ENCODE data around the gene CCDC77. TPM values are rescaled to one million over a fixed set of nuclear protein-coding genes. Genes with fewer than 3 reads are reported as not detected.
A peak's percentile ranks its signal among the peaks of the same experiment; 100 is the strongest.

CCDC77 gene
- total RNA-seq, 1 donor from 2014 or later, result 7.4 TPM

DNA sequence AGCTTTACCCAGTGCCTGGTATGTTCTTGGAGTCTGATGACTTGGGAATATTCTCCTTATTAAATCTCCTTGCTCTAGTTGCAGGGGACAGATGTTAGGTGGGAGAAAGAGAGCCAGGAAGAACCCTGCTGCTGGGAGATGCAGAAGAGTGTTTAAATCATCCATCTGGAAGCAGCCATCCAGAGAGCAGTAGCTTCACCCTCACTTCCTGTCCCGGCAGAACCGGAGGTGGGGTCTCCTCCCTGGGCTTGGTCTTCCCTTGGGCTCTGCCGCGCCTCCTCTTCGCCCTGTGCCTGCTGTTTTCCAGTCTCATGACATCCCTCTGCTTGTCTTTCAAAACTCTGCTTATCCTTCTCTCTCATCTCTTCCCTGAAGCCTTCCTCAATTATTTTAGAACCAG is 73.8 kb downstream of the CCDC77 start:
- no peaks in the 10 kb centered on the region for H3K36me3 ChIP-seq
- no peaks in the 10 kb centered on the region for H3K9me3 ChIP-seq
- H3K27ac ChIP-seq, result no peak overlapping the region
- H3K27me3 ChIP-seq (ENCODE audit: low read depth), result no peaks in the 10 kb centered on the region
- TF ChIP-seq, protein P1, sequence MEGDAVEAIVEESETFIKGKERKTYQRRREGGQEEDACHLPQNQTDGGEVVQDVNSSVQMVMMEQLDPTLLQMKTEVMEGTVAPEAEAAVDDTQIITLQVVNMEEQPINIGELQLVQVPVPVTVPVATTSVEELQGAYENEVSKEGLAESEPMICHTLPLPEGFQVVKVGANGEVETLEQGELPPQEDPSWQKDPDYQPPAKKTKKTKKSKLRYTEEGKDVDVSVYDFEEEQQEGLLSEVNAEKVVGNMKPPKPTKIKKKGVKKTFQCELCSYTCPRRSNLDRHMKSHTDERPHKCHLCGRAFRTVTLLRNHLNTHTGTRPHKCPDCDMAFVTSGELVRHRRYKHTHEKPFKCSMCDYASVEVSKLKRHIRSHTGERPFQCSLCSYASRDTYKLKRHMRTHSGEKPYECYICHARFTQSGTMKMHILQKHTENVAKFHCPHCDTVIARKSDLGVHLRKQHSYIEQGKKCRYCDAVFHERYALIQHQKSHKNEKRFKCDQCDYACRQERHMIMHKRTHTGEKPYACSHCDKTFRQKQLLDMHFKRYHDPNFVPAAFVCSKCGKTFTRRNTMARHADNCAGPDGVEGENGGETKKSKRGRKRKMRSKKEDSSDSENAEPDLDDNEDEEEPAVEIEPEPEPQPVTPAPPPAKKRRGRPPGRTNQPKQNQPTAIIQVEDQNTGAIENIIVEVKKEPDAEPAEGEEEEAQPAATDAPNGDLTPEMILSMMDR (IDR thresholded peaks at IDR 0.05), result no peak
- intact Hi-C loops (cut with DNase I), result no loop called here
- ATAC-seq, result no peak
- no peaks in the 10 kb centered on the region for H3K4me1 ChIP-seq
- DNase-seq, result no peak
- no peak overlapping the region for H3K4me3 ChIP-seq

DNA sequence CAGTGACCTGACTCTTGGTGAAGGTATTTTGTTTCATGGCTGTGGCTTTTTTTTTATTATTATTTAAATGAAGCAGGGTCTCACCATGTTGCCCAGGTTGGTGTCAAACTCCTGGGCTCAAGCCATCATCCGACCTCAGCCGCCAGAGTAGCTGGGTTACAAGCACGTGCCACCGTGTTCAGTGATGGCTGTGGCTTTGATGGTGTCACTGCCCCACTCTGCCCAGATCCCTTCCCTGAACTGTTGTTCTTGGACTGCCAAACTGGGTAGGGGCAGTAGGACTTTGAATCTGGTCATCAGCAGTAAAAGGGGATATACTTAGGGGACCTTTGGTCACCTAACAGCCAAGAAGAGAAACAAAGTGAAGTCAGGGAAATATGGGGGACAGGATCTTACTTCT is 77.7 kb downstream of the CCDC77 start:
- Histone ChIP-seq H3K27me3 (ENCODE audit: low read depth) (no peaks in the 10 kb centered on the region), H3K4me1 (peaks cover 8% of the 10 kb centered on the region), H3K9me3 (no peaks in the 10 kb centered on the region), H3K4me3 (no peak overlapping the region), H3K36me3 (no peaks in the 10 kb centered on the region), H3K27ac (no peak overlapping the region)
- DNase-seq, result no peak
- no peak for ATAC-seq
- TF ChIP-seq, protein P1 (IDR thresholded peaks at IDR 0.05), result no peak
- intact Hi-C loops (cut with DNase I), result no loop called here

DNA sequence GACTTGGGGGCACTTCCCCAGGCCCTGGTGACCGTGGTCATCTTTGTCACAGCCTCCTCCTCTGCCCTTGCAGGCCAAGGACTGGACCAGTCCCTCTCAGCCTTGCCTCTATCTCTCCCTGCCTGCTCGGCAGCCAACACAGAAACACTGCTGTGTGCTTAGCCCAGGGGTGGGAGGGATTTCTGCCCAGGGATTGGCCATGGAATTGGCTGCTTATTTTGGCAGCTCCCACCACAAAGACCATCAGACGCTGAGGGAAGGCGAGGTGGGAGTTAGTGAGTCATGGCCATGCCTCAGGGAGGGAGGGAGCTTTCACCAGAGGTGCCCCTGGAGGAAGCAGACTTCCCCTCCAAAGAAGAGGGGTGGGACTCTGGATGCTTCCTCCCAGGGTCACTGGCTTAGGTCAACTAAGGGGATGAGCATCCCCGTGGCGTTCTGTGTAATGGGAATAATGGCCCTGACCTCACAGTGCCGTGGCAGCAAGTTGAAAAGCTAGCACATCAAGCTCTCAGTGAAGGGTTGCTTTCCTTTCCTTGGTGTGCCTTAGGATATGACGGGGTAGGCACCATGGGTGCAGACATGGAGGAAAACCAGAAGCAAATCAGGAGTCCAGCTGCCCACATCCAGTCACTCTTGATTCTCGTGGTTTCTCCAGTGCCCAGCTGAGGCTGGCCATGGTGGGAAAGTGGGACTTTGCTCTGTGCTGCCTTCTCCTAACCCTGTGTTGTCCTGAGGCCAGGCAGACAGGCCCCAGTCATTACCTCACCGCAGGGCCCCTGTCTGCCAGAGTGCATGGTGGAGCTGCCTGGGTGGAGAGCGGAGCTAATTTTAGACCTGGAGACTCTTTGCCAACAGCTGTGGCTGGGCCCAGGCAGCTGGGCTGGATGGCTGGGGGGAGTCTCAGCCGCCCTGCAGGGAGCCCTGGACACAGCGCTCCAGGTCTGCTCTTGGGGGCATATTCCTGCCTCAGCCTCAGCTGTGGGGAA is 79.7 kb downstream of the CCDC77 start:
- no peaks in the 10 kb centered on the region for H3K27me3 ChIP-seq (ENCODE audit: low read depth)
- no peak overlapping the region for H3K27ac ChIP-seq
- intact Hi-C loops (cut with DNase I), result no loop called here
- DNase-seq, result no peak
- TF ChIP-seq, protein P1 (IDR thresholded peaks at IDR 0.05), result no peak
- no peaks in the 10 kb centered on the region for H3K9me3 ChIP-seq
- peak in 1 of 2 donors; percentile 61 for ATAC-seq
- no peak overlapping the region for H3K4me3 ChIP-seq
- no peaks in the 10 kb centered on the region for H3K36me3 ChIP-seq
- H3K4me1 ChIP-seq, result peaks cover 8% of the 10 kb centered on the region

DNA sequence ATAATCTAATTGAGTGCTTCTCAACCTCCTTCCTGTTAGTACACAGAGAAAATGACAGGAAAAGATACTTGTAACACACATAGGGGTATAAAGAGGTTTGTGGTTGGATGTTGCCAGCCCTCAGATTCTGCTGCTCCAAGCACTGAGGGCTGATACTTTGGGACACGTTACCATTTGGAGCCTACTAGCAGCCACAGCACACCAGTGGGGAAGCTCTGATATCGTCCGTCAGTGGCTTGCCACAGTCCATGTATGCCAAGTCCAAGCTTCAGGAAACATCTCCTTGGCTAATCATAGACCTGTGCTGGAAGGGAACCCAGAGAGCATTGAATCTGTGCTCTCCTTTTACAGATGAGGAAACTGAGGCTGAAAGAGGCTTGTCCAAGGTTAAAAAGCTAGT is 80.6 kb downstream of the CCDC77 start:
- DNase-seq, result no peak
- TF ChIP-seq, protein P1 (IDR thresholded peaks at IDR 0.05), result no peak
- Histone ChIP-seq H3K27me3 (ENCODE audit: low read depth) (no peaks in the 10 kb centered on the region), H3K4me1 (peaks cover 8% of the 10 kb centered on the region), H3K9me3 (no peaks in the 10 kb centered on the region), H3K36me3 (no peaks in the 10 kb centered on the region), H3K27ac (no peak overlapping the region), H3K4me3 (no peak overlapping the region)
- no peak for ATAC-seq
- intact Hi-C loops (cut with DNase I), result no loop called here

DNA sequence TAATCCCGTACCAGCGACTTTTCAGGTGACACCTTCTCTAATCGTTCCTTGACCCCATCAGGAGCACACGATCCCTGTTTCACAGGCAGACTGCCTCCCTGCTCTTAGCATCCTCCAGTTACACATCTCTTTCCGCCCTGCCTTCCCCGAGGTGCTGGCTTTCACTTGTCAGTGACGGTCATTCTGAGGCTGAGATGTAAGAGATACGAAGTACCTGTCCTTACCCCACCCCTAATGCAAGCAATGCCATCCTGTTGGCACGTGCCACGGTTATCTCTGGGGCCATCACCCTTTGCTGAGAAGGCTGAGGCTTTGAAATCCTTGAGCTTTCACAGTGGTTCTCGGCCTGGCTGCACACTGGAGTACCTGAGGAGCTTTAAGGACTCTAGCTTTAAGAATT is 82.7 kb downstream of the CCDC77 start:
- no peak overlapping the region for H3K27ac ChIP-seq
- no peaks in the 10 kb centered on the region for H3K27me3 ChIP-seq (ENCODE audit: low read depth)
- H3K4me1 ChIP-seq, result peaks cover 8% of the 10 kb centered on the region
- ATAC-seq (no peak), DNase-seq (no peak)
- H3K9me3 ChIP-seq, result no peaks in the 10 kb centered on the region
- no peak overlapping the region for H3K4me3 ChIP-seq
- TF ChIP-seq, protein P1 (IDR thresholded peaks at IDR 0.05), result no peak
- H3K36me3 ChIP-seq, result no peaks in the 10 kb centered on the region
- intact Hi-C loops (cut with DNase I), result no loop called here

All from lower lobe of right lung (tissue), 2 donors.